NB4 (cell line): ENCODE data around the gene AGAP1.

Experiments used
- MYC ChIP-seq: IDR thresholded peaks from 2 replicates; pipeline ENCODE4 v1.6.1; 2011; ENCODE audit warnings: low read depth, low read length
- POLR2A ChIP-seq: IDR thresholded peaks from 2 replicates; pipeline ENCODE4 v1.6.1; 2011; ENCODE audit warnings: mild to moderate bottlenecking; ENCODE audit not compliant: insufficient read length; ENCODE audit errors: extremely low read depth
- TF ChIP-seq, protein P1 (sequence below): IDR thresholded peaks from one replicate; pipeline ENCODE4 v1.5.1; 2012; ENCODE audit warnings: low read depth, low read length
- TF ChIP-seq, protein P2 (sequence below): IDR thresholded peaks from 2 replicates; pipeline ENCODE4 v1.6.1; 2011; ENCODE audit warnings: low read depth, low read length

DNA sequence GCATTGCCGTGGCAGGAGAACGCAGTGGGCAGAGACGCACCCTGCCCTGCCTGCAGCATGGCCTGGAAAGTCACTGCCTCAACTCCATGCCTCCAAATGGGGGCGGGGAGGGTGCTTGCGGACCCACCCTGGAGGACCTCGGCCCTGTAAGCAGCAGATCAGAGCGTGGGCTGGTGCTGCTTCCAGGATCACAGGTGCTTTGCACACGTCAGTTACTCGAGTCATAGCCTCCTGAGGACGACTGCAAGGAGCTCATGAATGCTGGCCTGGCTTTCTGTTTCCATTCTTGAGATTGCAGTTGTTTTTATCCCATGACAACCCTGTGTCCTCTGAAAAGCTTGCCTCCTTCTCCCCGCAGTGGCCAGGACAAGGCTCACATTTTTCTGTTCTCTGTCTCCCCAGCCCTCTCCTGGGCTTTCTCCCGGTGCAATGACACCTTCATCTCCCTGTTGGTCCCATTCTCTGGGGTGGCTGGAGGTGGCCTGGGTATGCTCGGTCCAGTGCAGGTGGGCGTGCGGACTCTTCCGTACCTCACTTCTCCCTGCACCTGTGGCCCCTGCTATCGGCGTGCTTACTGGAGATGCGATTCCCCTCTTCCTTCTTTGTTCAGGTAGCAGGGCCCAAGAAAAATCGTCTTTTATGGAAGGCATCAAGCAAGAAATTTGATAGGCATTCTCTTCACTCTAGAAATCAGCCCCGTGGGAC, 466.3 kb downstream of the AGAP1 start:
- TF ChIP-seq, protein P1, sequence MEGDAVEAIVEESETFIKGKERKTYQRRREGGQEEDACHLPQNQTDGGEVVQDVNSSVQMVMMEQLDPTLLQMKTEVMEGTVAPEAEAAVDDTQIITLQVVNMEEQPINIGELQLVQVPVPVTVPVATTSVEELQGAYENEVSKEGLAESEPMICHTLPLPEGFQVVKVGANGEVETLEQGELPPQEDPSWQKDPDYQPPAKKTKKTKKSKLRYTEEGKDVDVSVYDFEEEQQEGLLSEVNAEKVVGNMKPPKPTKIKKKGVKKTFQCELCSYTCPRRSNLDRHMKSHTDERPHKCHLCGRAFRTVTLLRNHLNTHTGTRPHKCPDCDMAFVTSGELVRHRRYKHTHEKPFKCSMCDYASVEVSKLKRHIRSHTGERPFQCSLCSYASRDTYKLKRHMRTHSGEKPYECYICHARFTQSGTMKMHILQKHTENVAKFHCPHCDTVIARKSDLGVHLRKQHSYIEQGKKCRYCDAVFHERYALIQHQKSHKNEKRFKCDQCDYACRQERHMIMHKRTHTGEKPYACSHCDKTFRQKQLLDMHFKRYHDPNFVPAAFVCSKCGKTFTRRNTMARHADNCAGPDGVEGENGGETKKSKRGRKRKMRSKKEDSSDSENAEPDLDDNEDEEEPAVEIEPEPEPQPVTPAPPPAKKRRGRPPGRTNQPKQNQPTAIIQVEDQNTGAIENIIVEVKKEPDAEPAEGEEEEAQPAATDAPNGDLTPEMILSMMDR, result no peak
- TF ChIP-seq POLR2A (no peak), MYC (no peak)
- TF ChIP-seq, protein P2, sequence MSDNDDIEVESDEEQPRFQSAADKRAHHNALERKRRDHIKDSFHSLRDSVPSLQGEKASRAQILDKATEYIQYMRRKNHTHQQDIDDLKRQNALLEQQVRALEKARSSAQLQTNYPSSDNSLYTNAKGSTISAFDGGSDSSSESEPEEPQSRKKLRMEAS, result no peak
